ENCODE measurements around the gene NUP205. TPM values are rescaled to one million over a fixed set of nuclear protein-coding genes. Genes with fewer than 3 reads are reported as not detected.
A peak's percentile ranks its signal among the peaks of the same experiment; 100 is the strongest.

The NUP205 gene
- total RNA-seq, 6 experiments from 2014 or later = 12.3 to 20.8 (median 16.1) TPM

DNA sequence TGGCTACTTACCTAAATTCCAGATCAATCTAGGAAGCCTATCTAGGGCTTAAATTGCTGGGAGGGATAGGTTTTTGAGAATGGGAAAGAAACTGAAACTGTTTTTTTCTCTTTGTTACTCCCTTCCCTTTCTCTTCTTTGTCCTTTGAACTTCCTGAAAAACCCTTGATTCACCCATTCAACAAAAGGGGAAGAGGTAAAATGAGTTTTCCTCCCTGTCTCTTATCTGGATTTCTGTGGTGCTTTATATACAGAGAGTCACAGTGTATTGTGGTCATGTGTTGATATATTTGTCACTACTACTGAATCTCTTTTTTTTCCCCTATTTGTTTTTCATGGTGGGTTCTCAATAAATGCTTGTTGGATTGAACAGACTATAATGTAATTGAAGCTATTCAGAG, 19.8 kb upstream of the NUP205 start:
- Histone ChIP-seq H3K36me3 (no peaks in the 10 kb centered on the region), H3K27me3 (no peaks in the 10 kb centered on the region), H3K9me3 (no peaks in the 10 kb centered on the region), H3K4me3 (no peak overlapping the region), H3K27ac (no peak overlapping the region), H3K4me1 (no peaks in the 10 kb centered on the region)
- DNase-seq (no peak), ATAC-seq (peak in 2 of 4 donors; percentile 23 to 48)
- TF ChIP-seq, protein P1, sequence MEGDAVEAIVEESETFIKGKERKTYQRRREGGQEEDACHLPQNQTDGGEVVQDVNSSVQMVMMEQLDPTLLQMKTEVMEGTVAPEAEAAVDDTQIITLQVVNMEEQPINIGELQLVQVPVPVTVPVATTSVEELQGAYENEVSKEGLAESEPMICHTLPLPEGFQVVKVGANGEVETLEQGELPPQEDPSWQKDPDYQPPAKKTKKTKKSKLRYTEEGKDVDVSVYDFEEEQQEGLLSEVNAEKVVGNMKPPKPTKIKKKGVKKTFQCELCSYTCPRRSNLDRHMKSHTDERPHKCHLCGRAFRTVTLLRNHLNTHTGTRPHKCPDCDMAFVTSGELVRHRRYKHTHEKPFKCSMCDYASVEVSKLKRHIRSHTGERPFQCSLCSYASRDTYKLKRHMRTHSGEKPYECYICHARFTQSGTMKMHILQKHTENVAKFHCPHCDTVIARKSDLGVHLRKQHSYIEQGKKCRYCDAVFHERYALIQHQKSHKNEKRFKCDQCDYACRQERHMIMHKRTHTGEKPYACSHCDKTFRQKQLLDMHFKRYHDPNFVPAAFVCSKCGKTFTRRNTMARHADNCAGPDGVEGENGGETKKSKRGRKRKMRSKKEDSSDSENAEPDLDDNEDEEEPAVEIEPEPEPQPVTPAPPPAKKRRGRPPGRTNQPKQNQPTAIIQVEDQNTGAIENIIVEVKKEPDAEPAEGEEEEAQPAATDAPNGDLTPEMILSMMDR (IDR thresholded peaks at IDR 0.05) = no peak
- TF ChIP-seq POLR2A (IDR thresholded peaks at IDR 0.05) = no peak
- intact Hi-C loops (cut with DNase I) = no loop called here

DNA sequence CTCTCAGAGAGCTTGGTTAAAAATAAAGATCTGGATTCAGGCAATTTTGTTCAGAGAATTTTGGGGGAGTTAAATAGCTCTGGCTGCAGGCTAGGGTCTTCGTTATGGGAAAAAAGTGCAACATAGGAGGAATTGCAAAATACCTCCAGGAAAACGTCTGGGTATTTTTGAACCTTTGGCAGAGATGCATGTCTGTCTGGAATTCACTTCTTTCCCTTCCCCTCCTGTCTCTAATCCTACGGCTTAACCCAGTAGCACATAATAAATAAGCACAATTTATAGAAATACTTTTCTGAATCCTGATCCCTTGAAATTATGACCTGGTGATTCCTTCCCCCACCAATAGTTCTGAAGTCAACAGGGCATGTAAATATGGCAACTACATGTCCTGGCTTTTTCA, 19.3 kb upstream of the NUP205 start:
- Histone ChIP-seq H3K4me3 (no peak overlapping the region), H3K27me3 (no peaks in the 10 kb centered on the region), H3K9me3 (no peaks in the 10 kb centered on the region), H3K36me3 (no peaks in the 10 kb centered on the region), H3K27ac (no peak overlapping the region), H3K4me1 (no peaks in the 10 kb centered on the region)
- intact Hi-C loops (cut with DNase I) = no loop called here
- no peak for DNase-seq
- no peak for TF ChIP-seq POLR2A (IDR thresholded peaks at IDR 0.05)
- TF ChIP-seq, protein P1 (IDR thresholded peaks at IDR 0.05) = no peak
- no peak for ATAC-seq
- WGBS (ENCODE audit: insufficient coverage, low coverage, low lambda C conversion rate, missing lambda C conversion rate) = 29% methylated on average over 3 of the region's 3 CpGs

DNA sequence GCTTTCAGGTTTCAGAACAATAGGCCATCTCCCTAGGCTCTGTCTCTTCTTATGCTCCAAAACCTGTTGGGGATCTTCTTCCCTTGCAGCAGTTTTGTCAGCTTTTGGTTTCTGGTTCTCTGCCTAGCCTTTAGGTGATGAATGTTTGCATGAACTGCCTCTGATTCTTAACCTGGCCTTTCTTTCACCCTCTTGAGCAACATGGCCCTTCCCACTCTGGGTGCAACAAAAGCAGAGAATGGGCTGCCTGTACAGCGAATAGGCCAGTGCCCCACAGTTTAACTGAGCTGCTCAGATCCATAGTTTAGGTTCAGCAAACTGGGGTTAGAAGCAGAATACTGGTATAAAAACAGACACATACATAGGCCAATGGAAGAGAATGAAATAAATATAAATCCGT, 18.1 kb upstream of the NUP205 start:
- intact Hi-C loops (cut with DNase I) = no loop called here
- no peak overlapping the region for H3K27ac ChIP-seq
- 73% methylated on average over 2 of the region's 2 CpGs for WGBS (ENCODE audit: insufficient coverage, low coverage, low lambda C conversion rate, missing lambda C conversion rate)
- no peak overlapping the region for H3K4me3 ChIP-seq
- TF ChIP-seq, protein P1 (IDR thresholded peaks at IDR 0.05) = no peak
- TF ChIP-seq POLR2A (IDR thresholded peaks at IDR 0.05) = no peak
- no peaks in the 10 kb centered on the region for H3K9me3 ChIP-seq
- H3K36me3 ChIP-seq = no peaks in the 10 kb centered on the region
- DNase-seq = no peak
- ATAC-seq = peak in 1 of 4 donors; percentile 58
- no peaks in the 10 kb centered on the region for H3K27me3 ChIP-seq
- H3K4me1 ChIP-seq = no peaks in the 10 kb centered on the region

DNA sequence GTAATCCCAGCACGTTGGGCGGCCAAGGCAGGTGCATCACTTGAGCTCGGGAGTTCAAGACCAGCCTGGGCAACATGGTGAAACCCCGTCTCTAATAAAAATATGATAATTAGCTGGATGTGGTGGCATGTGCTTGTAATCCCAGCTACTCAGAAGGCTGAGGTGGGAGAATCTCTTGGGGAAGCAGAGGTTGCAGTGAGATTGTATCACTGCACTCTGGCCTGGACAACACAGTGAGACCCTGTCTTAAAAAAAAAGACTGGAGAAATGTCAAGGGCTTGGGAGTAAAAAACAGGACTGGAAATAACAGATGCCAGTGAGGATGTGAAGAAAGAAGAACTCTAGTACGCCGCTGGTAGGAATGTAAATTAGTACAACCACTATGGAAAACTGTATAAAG, 16.7 kb upstream of the NUP205 start:
- H3K27ac ChIP-seq = no peak overlapping the region
- intact Hi-C loops (cut with DNase I) = no loop called here
- DNase-seq = no peak
- 95% methylated on average over 6 of the region's 6 CpGs for WGBS (ENCODE audit: insufficient coverage, low coverage, low lambda C conversion rate, missing lambda C conversion rate)
- H3K9me3 ChIP-seq = no peaks in the 10 kb centered on the region
- H3K4me1 ChIP-seq = no peaks in the 10 kb centered on the region
- no peaks in the 10 kb centered on the region for H3K27me3 ChIP-seq
- H3K4me3 ChIP-seq = no peak overlapping the region
- no peak for ATAC-seq
- TF ChIP-seq, protein P1 (IDR thresholded peaks at IDR 0.05) = no peak
- TF ChIP-seq POLR2A (IDR thresholded peaks at IDR 0.05) = no peak
- H3K36me3 ChIP-seq = no peaks in the 10 kb centered on the region

DNA sequence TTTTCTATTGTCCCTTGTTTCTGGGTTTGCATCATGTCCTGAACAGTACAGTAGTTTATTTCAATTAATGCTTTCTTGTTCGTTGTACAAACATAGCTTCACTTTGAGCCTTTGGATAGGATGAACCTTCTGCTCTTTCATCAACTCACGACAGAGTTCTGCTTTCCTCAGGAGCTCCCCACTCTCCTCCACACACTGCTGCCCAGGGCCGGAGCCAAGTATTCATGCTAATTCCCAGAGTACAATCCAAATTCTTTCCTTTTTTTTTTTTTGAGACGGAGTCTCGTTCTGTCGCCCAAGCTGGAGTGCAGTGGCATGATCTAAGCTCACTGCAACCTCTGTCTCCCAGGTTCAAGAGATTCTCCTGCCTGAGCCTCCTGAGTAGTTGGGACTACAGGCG, 7.5 kb upstream of the NUP205 start:
- no peak overlapping the region for H3K4me3 ChIP-seq
- WGBS (ENCODE audit: insufficient coverage, low coverage, low lambda C conversion rate, missing lambda C conversion rate) = 83% methylated on average over 7 of the region's 7 CpGs
- H3K27me3 ChIP-seq = no peaks in the 10 kb centered on the region
- TF ChIP-seq, protein P1 (IDR thresholded peaks at IDR 0.05) = no peak
- no peak for TF ChIP-seq POLR2A (IDR thresholded peaks at IDR 0.05)
- DNase-seq (no peak), ATAC-seq (no peak)
- no peaks in the 10 kb centered on the region for H3K36me3 ChIP-seq
- no peak overlapping the region for H3K27ac ChIP-seq
- no peaks in the 10 kb centered on the region for H3K4me1 ChIP-seq
- H3K9me3 ChIP-seq = no peaks in the 10 kb centered on the region
- intact Hi-C loops (cut with DNase I) = no loop called here

Measured in right lobe of liver (tissue), 6 donors.